Left ventricle myocardium superior (tissue), 1 donor: ENCODE measurements around the gene USH1C. TPM values are rescaled to one million over a fixed set of nuclear protein-coding genes. Genes with fewer than 3 reads are reported as not detected.

Experiments used
- ATAC-seq: fragments of 200-7000 bp; cut with Tn5 transposase; one replicate; pipeline ENCODE4 v1.9.1; 2020; ENCODE audit warnings: mild to moderate bottlenecking, moderate library complexity
- DNase-seq: peaks from one replicate; pipeline ENCODE4 v3.0.0-alpha.2; 2020
- intact Hi-C: fragments of 100-400 bp; cut with micrococcal nuclease; formaldehyde crosslinking; loops from one replicate; pipeline ENCODE4 v1.11.0; 2022
- total RNA-seq: library from RNA; stranded (reverse); fragmentation: NEBNext Ultra II Directional; extraction: Animal tissue kit (Norgen Biotek cat#: 25700); gene quantifications from one replicate; pipeline ENCODE4 v1.2.1, GENCODE V29; 2021
- donor health status: DM: no; HTN: yes; CAD: no; lungs with severe emphysema.

USH1C gene
- total RNA-seq, 1 donor from 2014 or later, result 1.3 TPM

GRCh38 chr11:17572359-17572690 lies 28.1 kb upstream of the USH1C start:
- DNase-seq (no peak), ATAC-seq (no peak)
- intact Hi-C loops, result no loop called here

- DNase-seq (no peak), ATAC-seq (peak; percentile 20)
- intact Hi-C loops, result no loop called here
Measured at GRCh38 chr11:17571431-17572358, 27.5 kb upstream of the USH1C start.

DNA sequence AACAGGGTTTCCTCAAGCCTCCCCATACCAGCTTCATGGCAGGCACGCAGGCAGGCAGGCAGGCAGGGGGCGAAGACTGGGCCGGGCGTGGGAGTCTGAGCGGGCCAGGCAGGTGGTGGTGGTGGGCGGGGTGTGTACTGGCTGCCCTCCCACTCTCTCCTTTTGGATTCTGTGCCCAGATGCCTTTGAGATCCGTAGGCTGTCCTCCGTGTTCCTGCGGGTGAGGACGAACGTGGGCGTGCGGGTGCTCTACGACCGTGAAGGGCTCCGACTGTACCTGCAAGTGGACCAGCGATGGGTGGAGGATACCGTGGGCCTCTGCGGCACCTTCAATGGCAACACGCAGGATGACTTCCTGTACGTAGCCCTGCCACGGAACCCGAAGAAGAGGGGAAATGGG lies 25.8 kb upstream of the USH1C start:
- ATAC-seq, result no peak
- DNase-seq, result no peak
- intact Hi-C loops, result no loop called here

DNA sequence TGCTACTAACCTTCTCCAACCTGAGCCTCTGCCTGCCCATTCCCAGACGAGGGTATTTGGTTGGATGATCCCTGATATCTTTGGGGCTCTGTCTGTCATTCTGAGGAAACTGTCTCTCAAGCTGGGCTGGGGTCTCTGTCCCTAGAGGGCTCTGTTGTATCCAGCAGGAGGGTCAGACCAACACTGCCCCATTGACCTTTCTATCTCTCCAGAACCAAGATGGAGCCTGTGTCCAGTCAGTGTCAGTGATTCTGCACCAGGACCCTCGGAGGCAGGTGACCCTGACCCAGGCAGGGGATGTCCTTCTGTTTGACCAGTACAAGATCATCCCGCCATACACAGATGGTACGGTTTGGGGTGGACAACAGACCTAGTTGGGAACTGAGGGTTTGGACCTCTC lies 24.7 kb upstream of the USH1C start:
- ATAC-seq (no peak), DNase-seq (no peak)
- intact Hi-C loops, result no loop called here

DNA sequence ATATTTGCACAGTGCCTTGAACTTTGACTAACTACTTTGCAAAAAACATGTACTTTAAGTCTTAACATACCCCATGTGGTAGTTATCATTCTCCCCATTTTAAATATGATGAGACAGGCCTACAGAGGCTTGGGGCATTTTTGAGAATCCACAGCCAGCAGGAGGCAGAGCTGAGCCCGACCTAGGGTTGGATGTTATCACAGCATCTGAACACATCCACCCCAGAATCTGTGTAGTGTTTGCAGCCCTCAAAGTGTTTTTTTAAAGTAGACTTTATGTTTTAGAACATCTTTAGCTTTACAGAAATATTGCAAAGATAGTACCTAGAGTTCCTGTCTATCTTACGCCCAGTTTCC lies 20.4 kb upstream of the USH1C start:
- intact Hi-C loops, result no loop called here
- no peak for ATAC-seq
- no peak for DNase-seq

GRCh38 chr11:17563961-17564686 lies 19.9 kb upstream of the USH1C start:
- ATAC-seq, result peak; percentile 48
- DNase-seq, result no peak
- intact Hi-C loops, result no loop called here

DNA sequence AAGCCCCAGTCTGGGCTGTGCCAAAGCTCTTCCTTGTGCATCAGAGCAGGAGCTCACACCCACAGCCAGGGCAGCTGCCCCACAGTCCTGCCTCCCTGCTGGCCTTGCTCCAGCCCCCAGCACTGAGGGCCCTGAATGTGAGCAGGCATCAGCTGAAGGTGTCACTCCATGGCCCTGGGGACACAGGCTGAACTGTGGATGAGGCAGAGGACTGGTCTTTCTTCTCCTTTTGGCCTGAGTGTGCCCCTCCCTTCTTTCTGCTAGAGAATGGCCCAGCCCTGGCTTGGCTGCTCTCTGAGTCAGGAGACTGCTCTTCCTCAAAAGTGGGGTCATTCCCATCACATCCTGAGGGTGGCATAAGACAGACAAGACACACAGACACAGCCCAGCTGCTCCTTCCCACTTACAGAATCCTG lies 19.0 kb upstream of the USH1C start:
- DNase-seq, result no peak
- intact Hi-C loops, result no loop called here
- peak; percentile 42 for ATAC-seq

DNA sequence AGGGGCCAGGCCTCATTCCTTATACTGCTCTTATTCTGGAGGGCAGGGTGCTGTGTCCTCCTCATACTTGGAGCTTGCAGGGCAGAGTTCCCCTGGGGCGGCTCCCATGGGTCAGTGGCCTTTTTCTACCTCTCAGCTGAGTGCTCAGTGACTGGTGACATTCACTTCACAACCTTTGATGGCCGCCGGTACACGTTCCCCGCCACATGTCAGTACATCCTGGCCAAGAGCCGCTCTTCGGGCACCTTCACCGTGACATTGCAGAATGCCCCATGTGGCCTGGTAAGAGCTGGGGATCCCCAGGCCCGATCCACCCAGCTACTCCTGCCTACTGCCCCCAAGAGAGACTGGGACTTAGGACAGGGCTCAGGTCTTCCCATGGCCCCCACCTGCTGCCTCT lies 17.3 kb upstream of the USH1C start:
- ATAC-seq (no peak), DNase-seq (no peak)
- intact Hi-C loops, result no loop called here

DNA sequence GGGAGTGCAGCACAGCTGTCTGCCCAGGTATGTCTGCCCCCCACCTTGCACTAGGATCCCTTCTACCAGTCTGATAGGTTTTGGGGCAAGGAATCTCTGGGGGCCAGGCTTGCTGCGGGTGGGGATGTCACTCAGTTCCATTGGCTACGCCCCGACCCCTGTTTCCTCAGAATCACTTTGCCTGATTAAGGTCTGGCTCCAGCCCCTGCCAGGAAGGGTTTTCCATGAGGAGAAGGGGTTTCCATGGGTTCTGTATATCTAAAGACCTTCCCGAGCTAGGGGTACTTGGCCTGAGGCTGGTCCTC lies 16.8 kb upstream of the USH1C start:
- DNase-seq (no peak), ATAC-seq (no peak)
- intact Hi-C loops, result no loop called here

DNA sequence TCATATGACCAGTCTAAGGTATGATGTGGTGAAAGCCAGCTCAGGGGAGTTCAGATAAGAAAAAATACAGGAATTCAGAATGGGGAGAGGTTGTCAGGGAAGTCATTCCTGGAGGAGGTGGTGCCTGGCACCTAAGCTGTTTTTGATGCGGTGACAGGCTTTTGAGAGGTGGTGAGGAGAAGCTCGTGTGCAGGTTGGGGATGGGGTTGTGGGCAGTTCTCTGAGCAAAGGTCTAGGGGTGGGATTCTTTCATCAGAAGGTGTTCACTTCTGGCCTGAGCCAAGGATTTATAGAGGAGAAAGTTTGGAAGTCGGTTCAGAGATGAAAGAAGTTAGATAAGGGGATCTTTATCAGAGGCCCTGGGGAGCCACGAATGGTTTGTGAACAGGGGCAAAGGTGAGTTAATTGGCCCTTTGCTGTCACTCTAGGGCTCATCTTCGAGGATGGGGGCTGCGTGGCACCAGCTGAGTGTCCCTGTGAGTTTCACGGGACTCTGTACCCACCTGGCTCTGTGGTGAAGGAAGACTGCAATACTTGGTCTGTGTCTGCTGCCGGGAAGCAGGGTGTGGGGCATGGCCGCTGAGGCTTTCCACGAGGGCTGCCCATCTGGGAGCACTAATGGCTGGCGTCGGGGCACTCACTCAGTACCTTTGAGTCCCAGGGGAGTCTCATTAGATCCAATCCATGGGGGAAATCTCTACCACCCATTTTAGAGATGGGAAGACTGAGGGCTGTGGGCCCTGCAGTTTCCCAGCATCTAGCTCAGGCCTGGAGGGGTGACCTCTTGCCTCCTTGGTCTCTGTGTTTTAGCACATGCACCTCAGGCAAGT lies 16.3 kb upstream of the USH1C start:
- intact Hi-C loops, result no loop called here
- ATAC-seq (peak; percentile 22), DNase-seq (no peak)

DNA sequence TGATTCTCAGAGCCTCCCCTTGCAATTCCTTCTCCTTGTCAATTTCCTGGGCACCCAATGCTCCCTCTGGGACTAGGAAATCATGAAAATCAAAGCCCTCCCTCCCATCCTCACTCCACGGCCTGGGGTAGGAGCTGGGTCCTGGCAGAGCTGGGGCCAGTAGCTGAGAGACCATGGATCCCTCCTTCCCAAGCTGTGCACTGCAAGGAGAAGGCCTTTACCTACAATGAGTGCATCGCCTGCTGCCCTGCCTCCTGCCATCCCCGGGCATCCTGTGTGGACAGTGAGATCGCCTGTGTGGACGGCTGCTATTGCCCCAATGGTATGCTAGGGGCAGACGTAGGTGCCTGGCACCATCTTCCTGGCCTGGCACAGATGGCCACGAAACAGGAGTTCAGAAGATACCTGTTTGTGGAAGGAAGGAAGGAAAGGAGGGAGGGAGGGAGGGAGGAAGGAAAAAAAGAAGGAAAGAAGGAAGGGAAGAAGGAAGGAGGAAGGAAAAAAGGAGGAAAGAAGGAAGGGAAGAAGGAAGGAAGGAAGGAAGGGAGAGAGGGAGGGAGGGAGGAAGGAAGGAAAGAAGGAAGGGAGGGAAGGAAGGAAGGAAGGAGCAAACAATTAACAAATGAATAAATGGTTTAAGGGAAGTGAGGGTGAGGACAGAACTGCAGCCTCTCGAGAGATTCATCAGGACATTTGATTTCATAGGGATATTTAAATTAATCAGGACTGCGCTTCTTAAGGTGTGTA lies 15.3 kb upstream of the USH1C start:
- ATAC-seq (no peak), DNase-seq (no peak)
- intact Hi-C loops, result no loop called here

DNA sequence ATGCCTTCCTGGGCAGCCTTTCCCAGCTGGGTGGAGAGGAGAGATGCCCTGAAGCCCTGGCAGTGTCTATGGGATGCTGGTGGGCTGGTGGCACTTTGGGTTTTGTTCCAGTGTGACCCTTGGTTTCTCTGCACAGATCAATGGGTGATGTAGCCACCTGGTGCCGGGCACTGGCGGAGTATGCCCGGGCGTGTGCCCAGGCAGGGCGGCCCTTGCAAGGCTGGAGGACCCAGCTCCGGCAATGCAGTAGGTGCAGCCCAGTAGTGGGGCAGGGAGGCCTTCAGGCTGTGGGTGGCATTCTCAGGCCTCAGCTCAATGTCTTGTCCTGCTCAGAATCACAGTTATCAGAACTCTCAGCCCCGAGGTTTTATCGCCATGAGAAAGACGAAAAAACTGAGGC lies 14.7 kb upstream of the USH1C start:
- DNase-seq, result no peak
- intact Hi-C loops, result no loop called here
- no peak for ATAC-seq

DNA sequence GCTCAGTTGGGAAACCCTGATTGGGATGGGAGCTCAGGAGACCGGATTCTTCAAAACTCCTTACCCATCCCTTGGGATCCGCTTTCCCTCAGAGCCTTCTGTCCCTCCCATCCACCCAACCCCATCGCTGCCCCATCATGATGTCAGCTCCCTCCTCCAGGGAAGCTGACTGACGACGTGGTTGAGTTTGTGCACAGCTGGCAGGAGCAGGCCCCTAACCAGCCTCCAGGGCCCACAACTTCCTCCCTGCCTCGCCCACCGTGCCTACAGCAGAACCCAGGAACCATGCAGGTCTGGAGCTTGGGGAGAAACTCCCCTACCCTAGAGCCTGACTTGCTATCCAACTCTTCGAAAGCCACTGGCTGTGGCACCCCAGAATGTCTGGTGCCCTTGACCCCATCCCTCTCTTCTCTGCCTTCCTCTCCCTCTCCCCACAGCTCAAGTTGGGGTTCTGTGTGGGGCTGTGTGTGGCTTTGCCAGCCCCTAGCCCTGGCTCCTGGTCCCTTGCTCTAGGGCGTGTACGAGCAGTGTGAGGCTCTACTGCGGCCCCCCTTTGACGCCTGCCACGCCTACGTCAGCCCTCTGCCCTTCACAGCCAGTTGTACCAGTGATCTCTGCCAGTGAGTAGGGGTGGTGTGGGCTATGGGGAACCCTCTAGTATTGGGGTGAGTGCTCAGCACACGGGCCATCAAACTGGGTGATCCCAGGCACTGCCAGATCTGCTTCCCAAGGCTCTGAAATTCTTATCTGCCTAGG lies 14.0 kb upstream of the USH1C start:
- DNase-seq, result no peak
- intact Hi-C loops, result no loop called here
- ATAC-seq, result no peak

DNA sequence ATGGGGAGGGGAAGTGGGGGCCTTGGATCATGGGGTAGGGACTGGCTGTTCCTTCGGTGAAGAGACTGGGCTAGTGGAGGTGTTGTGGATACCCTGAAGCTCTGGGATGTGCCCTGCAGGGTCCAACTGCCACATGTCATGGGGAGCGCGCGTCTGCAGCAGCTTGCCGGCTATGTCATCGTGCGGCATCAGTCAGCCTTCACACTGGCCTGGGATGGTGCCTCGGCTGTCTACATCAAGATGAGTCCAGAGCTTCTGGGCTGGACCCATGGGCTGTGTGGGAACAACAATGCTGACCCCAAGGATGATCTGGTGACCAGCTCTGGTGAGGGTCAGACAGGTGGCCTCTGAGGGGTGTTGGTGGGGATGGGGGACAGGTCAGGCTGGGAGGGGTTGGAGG lies 12.8 kb upstream of the USH1C start:
- DNase-seq (no peak), ATAC-seq (no peak)
- intact Hi-C loops, result no loop called here

DNA sequence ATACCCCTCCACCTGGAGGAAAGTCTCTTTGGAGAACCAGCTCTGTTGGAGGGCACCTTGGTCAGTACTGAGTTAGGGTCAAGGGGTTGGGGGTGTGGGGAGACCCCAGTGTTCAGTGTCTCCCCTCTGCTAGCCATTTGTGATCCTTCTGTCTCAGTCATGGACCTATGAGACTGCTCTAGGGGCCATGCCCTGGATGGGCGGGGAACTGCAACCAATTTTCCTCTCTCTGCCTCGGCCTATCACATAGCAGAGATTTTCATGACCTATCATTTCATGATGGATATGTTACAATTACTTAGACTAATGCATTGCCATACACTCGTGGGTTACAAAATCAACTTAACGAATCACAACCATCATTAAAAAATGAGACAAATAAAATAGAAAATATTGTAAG lies 10.3 kb upstream of the USH1C start:
- ATAC-seq (no peak), DNase-seq (no peak)
- intact Hi-C loops, result no loop called here

DNA sequence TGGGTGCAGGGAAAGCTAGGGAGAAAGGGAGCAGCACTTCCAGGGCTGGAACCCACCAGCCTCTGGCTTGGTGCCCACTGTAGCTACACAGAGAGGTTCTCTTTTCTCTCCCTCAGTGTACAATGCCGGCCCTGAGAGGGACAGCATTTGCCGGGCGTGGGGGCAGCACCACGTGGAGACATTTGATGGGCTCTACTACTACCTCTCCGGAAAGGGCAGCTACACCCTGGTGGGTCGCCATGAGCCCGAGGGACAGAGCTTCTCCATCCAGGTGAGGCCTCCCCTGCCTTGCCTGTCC lies 9.0 kb upstream of the USH1C start:
- DNase-seq, result no peak
- intact Hi-C loops, result no loop called here
- no peak for ATAC-seq

DNA sequence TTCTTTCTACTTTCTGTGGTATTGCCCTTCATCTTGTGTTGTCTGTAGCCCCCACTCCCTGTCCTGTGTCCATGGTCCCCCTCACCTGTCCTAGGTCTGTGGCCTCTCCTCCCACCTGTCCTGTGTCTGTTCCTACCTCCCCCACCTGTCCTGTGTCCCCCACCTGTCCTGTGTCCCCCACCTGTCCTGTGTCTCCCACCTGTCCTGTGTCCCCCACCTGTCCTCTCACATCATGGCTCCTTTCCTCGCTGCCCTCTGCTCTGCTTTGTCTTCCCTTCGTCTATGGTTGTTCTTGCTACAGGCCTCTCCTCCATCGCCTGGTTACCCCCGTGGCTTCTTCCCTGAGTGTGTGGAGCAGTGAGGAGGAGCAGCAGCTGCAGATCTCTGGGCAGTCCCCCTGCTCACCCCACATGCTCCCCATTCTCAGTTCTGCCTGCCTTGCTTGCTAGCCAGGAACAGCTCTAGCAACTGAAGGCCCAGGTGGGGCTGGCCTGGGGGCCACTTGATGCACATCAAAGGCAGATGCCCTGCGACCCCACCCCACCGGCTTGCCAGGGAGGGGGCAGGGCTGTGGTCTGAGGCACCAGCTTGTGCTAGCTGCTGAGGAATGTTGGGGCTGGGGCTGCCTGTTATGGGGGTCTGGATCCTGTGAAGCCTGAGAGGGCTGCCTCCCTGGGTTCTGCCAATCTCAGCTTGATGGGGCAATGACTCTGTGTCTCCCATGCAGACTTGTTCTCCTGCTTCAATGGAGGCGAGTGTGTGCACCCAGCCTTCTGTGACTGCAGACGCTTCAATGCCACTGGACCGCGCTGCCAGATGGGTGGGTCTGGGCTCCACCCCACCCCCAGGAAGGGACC lies 8.4 kb upstream of the USH1C start:
- ATAC-seq, result no peak
- DNase-seq, result no peak
- intact Hi-C loops, result no loop called here

GRCh38 chr11:17552041-17552355 lies 7.8 kb upstream of the USH1C start:
- no peak for ATAC-seq
- DNase-seq, result no peak
- intact Hi-C loops, result no loop called here
